H1 (cell line): Measurements from ENCODE around the gene PCDH8.

ENCODE experiments used
- ATF3 ChIP-seq: IDR thresholded peaks from 2 replicates; pipeline ENCODE4 v1.6.1; 2011; ENCODE audit warnings: low read depth, mild to moderate bottlenecking, low read length; ENCODE audit not compliant: insufficient read depth
- CBX5 ChIP-seq: fragments of 300-800, 300-1000 bp; sonication (generic); IDR thresholded peaks from 2 replicates; pipeline ENCODE4 v1.7.1; 2016; ENCODE audit warnings: antibody characterized with exemption, low read length, low read depth
- CHD2 ChIP-seq: IDR thresholded peaks from 2 replicates; pipeline ENCODE4 v1.6.1; 2012; ENCODE audit warnings: low read length, improper control_type of control experiment
- CREB1 ChIP-seq: IDR thresholded peaks from 2 replicates; pipeline ENCODE4 v1.6.1; 2012; ENCODE audit warnings: inconsistent platforms
- CTCF ChIP-seq, 3 experiments: IDR thresholded peaks; 1 replicate in 2 of 3; 2 replicates in 1 of 3; pipeline versions ENCODE4 v1.5.1 to v1.6.1; 2011; ENCODE audit warnings: low read length in 3 of 3, mild to moderate bottlenecking in 3 of 3, inconsistent platforms in 2 of 3, low read depth in 1 of 3, moderate library complexity in 1 of 3; ENCODE audit not compliant: insufficient read depth in 1 of 3; ENCODE audit errors: control extremely low read depth in 1 of 3
- MAFK ChIP-seq: IDR thresholded peaks from 2 replicates; pipeline ENCODE4 v1.6.1; 2012; ENCODE audit warnings: low read depth, mild to moderate bottlenecking, improper control_type of control experiment, low read length
- SP1 ChIP-seq: IDR thresholded peaks from 2 replicates; pipeline ENCODE4 v1.6.1; 2011; ENCODE audit warnings: low read depth, low read length

- TF ChIP-seq CTCF (IDR thresholded peaks at IDR 0.05; ENCODE audit: control extremely low read depth in 1 of 3, insufficient read depth in 1 of 3, low read depth in 1 of 3, low read length in 3 of 3): no peak
- no peak for TF ChIP-seq ATF3
- TF ChIP-seq SP1: no peak
- no peak for TF ChIP-seq CHD2
- no peak for TF ChIP-seq MAFK
- TF ChIP-seq CBX5: no peak
- no peak for TF ChIP-seq CREB1
Measured at GRCh38 chr13:52891706-52892105, 43.3 kb upstream of the PCDH8 start.
